HepG2 (cell line): ENCODE results near the gene ZBTB7B. TPM values are rescaled to one million over a fixed set of nuclear protein-coding genes. Genes with fewer than 3 reads are reported as not detected.

ENCODE experiments used
- AHDC1 ChIP-seq: sonication (generic); formaldehyde crosslinking; IDR thresholded peaks from 2 replicates; pipeline ENCODE4 v1.5.1; 2020; ENCODE audit warnings: mild to moderate bottlenecking, missing genetic modification reagents, borderline replicate concordance
- CBX1 ChIP-seq: IDR thresholded peaks from one replicate; pipeline ENCODE4 v1.6.1; 2016; ENCODE audit warnings: antibody characterized with exemption, low read depth
- FOXM1 ChIP-seq: sonication (generic); formaldehyde crosslinking; IDR thresholded peaks from 2 replicates; pipeline ENCODE4 v1.5.0; 2020; ENCODE audit warnings: missing genetic modification reagents
- PAWR ChIP-seq: sonication (generic); formaldehyde crosslinking; IDR thresholded peaks from 2 replicates; pipeline ENCODE4 v1.4.0; 2020; ENCODE audit warnings: missing genetic modification reagents, mild to moderate bottlenecking, borderline replicate concordance
- SMARCC2 ChIP-seq: fragments of 450-650 bp; IDR thresholded peaks from 2 replicates; pipeline ENCODE4 v1.6.1; 2017; ENCODE audit warnings: antibody characterized with exemption, mild to moderate bottlenecking
- SRF ChIP-seq: IDR thresholded peaks from 2 replicates; pipeline ENCODE4 v1.6.1; 2011; ENCODE audit warnings: mild to moderate bottlenecking, low read depth, low read length, moderate library complexity
- SRSF1 ChIP-seq: fragments of 200-400 bp; formaldehyde crosslinking; optimal IDR thresholded peaks from 2 replicates; pipeline ENCODE3; 2017; ENCODE audit warnings: mild to moderate bottlenecking, low read depth, low read length, moderate library complexity
- ZBTB34 ChIP-seq: sonication (generic); formaldehyde crosslinking; IDR thresholded peaks from 2 replicates; pipeline ENCODE4 v1.8.0; 2022; ENCODE audit warnings: mild to moderate bottlenecking, missing genetic modification reagents
- ZNF276 ChIP-seq: sonication (generic); formaldehyde crosslinking; IDR thresholded peaks from 2 replicates; pipeline ENCODE4 v1.4.0; 2020; ENCODE audit warnings: mild to moderate bottlenecking, low read depth, missing genetic modification reagents
- ZNF441 ChIP-seq: sonication (generic); formaldehyde crosslinking; IDR thresholded peaks from 2 replicates; pipeline ENCODE4 v1.7.0; 2021; ENCODE audit warnings: missing genetic modification reagents, borderline replicate concordance
- ZNF713 ChIP-seq: sonication (generic); formaldehyde crosslinking; IDR thresholded peaks from 2 replicates; pipeline ENCODE4 v1.4.0; 2020; ENCODE audit warnings: mild to moderate bottlenecking, missing genetic modification reagents
- ZSCAN21 ChIP-seq: sonication (generic); formaldehyde crosslinking; IDR thresholded peaks from 2 replicates; pipeline ENCODE4 v1.8.0; 2022; ENCODE audit warnings: mild to moderate bottlenecking, missing genetic modification reagents, moderate library complexity, borderline replicate concordance
- ZSCAN25 ChIP-seq: sonication (generic); formaldehyde crosslinking; IDR thresholded peaks from 2 replicates; pipeline ENCODE4 v1.8.0; 2022; ENCODE audit warnings: mild to moderate bottlenecking, missing genetic modification reagents
- polyA plus RNA-seq, 8 experiments: library from polyadenylated mRNA; depleted of rRNA in 3 of 8; stranded (reverse) in 7 of 8; unstranded in 1 of 8; fragments of >200 nt; fragmentation: Illumina TruSeq in 4 of 8; extraction: Trizol in 4 of 8; gene quantifications; 2 replicates each; pipeline versions ENCODE4 v1.2.1 to v1.2.3, GENCODE V29; 2011 to 2016; ENCODE audit warnings: low read depth in 4 of 8, missing spikeins in 1 of 8, mixed read lengths in 1 of 8; ENCODE audit not compliant: insufficient read depth in 1 of 8
- total RNA-seq, 5 experiments: library from RNA; depleted of rRNA; stranded (reverse); fragments of >200 nt; fragmentation: Illumina TruSeq; extraction: Trizol; gene quantifications; 2 replicates each; pipeline ENCODE4 v1.2.3, GENCODE V29; 2016; ENCODE audit warnings: low read depth in 1 of 5
- TF ChIP-seq, protein P1 (sequence below): sonication (generic); formaldehyde crosslinking; IDR thresholded peaks from 2 replicates; pipeline ENCODE4 v1.5.0; 2020; ENCODE audit warnings: missing genetic modification reagents
- TF ChIP-seq, protein P2 (sequence below): sonication (generic); formaldehyde crosslinking; IDR thresholded peaks from 2 replicates; pipeline ENCODE4 v1.4.0; 2020; ENCODE audit warnings: missing genetic modification reagents

Gene ZBTB7B
- total and polyA plus RNA-seq, 2 of the 13 experiments (the other 11 are each of a cell fraction or from before 2014, with no cell fraction given): 15.5 to 17.5 TPM

- 0 out of 2 replicates have a peak, but pooled peaks have one; percentile 15 for TF ChIP-seq PAWR
- TF ChIP-seq, protein P1, sequence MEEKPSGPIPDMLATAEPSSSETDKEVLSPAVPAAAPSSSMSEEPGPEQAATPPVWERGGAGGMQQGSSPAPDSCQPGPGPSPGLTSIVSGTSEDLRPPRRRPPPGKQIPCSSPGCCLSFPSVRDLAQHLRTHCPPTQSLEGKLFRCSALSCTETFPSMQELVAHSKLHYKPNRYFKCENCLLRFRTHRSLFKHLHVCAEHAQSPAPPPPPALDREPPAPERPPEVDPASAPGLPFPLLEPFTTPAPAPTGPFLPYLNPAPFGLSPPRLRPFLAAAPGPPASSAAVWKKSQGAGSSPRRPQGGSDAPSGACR (CRISPR knock-in tag): peak; percentile 91; the same call in 1 of the 2 replicates
- TF ChIP-seq SRF: 0 out of 2 replicates have a peak, but pooled peaks have one; percentile 23
- peak; percentile 57; the same call in 1 of the 2 replicates for TF ChIP-seq ZBTB34 (CRISPR knock-in tag)
- TF ChIP-seq ZNF276 (CRISPR knock-in tag): no peak; the same call in 1 of the 2 replicates
- TF ChIP-seq ZNF441: peak; percentile 81; the same call in 1 of the 2 replicates
- no peak for TF ChIP-seq SMARCC2
- peak; percentile 68 for TF ChIP-seq SRSF1
- no peak; the same call in none of the 2 replicates for TF ChIP-seq ZNF713 (CRISPR knock-in tag)
- no peak for TF ChIP-seq CBX1
- TF ChIP-seq, protein P2, sequence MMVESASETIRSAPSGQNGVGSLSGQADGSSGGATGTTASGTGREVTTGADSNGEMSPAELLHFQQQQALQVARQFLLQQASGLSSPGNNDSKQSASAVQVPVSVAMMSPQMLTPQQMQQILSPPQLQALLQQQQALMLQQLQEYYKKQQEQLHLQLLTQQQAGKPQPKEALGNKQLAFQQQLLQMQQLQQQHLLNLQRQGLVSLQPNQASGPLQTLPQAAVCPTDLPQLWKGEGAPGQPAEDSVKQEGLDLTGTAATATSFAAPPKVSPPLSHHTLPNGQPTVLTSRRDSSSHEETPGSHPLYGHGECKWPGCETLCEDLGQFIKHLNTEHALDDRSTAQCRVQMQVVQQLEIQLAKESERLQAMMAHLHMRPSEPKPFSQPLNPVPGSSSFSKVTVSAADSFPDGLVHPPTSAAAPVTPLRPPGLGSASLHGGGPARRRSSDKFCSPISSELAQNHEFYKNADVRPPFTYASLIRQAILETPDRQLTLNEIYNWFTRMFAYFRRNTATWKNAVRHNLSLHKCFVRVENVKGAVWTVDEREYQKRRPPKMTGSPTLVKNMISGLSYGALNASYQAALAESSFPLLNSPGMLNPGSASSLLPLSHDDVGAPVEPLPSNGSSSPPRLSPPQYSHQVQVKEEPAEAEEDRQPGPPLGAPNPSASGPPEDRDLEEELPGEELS (CRISPR knock-in tag): peak; percentile 53; the same call in 1 of the 2 replicates
- 0 out of 2 replicates have a peak, but pooled peaks have one; percentile 24 for TF ChIP-seq ZSCAN25
- peak; percentile 64 for TF ChIP-seq ZSCAN21 (CRISPR knock-in tag)
- no peak for TF ChIP-seq AHDC1 (CRISPR knock-in tag)
- TF ChIP-seq FOXM1 (CRISPR knock-in tag): no peak
These were observed 41.1 kb upstream of the ZBTB7B start, which contains the start of gene PYGO2 (continued) for GRCh38 chr1:154961207-154962155.
